ENCODE results near the gene CCDC14.

GRCh38 chr3:123919353-123919752 lies 41.7 kb downstream of the CCDC14 start:
- TF ChIP-seq CTCF (IDR thresholded peaks at IDR 0.05) (no peak), ZFX (IDR thresholded peaks at IDR 0.05; ENCODE audit: borderline replicate concordance) (no peak)

Data from 22Rv1 (cell line).